ENCODE data around the gene SF1. TPM values are rescaled to one million over a fixed set of nuclear protein-coding genes. Genes with fewer than 3 reads are reported as not detected.

SF1 gene
- total RNA-seq, 1 experiment from 2014 or later = 83.7 TPM

GRCh38 chr11:64784813-64785581 is 6.7 kb upstream of the SF1 start:
- DNase-seq (ENCODE audit: low read depth) = no peak

GRCh38 chr11:64778223-64778472 is 194 bp downstream of the SF1 start:
- no peak for DNase-seq (ENCODE audit: low read depth)

GRCh38 chr11:64777449-64778222 is 706 bp downstream of the SF1 start:
- peak; percentile 73 for DNase-seq (ENCODE audit: low read depth)

- DNase-seq (ENCODE audit: low read depth) = no peak
Observed at GRCh38 chr11:64776875-64777274, 1.5 kb downstream of the SF1 start.

GRCh38 chr11:64776425-64776824 is 1.9 kb downstream of the SF1 start:
- DNase-seq (ENCODE audit: low read depth) = no peak

GRCh38 chr11:64774144-64774543 is 4.2 kb downstream of the SF1 start:
- no peak for DNase-seq (ENCODE audit: low read depth)

- no peak for DNase-seq (ENCODE audit: low read depth)
Observed at GRCh38 chr11:64772303-64773018, 5.9 kb downstream of the SF1 start.

- no peak for DNase-seq (ENCODE audit: low read depth)
Observed at GRCh38 chr11:64771861-64772260, 6.5 kb downstream of the SF1 start.

GRCh38 chr11:64770120-64770519 is 8.2 kb downstream of the SF1 start:
- DNase-seq (ENCODE audit: low read depth) = no peak

GRCh38 chr11:64769283-64769682 is 9.1 kb downstream of the SF1 start:
- DNase-seq (ENCODE audit: low read depth) = no peak

GRCh38 chr11:64768300-64768694 is 10.0 kb downstream of the SF1 start:
- no peak for DNase-seq (ENCODE audit: low read depth)

- DNase-seq (ENCODE audit: low read depth) = peak; percentile 48
Observed at GRCh38 chr11:64767344-64768299, 10.7 kb downstream of the SF1 start.

GRCh38 chr11:64766881-64767280 is 11.5 kb downstream of the SF1 start:
- no peak for DNase-seq (ENCODE audit: low read depth)

- DNase-seq (ENCODE audit: low read depth) = no peak
Observed at GRCh38 chr11:64765851-64766665, 12.3 kb downstream of the SF1 start.

- no peak for DNase-seq (ENCODE audit: low read depth)
Observed at GRCh38 chr11:64765291-64765850, 13.0 kb downstream of the SF1 start.

GRCh38 chr11:64764753-64765152 is 13.6 kb downstream of the SF1 start:
- no peak for DNase-seq (ENCODE audit: low read depth)

- DNase-seq (ENCODE audit: low read depth) = peak; percentile 22
Observed at GRCh38 chr11:64764040-64764611, 14.2 kb downstream of the SF1 start.

- DNase-seq (ENCODE audit: low read depth) = no peak
Observed at GRCh38 chr11:64763526-64764039, 14.8 kb downstream of the SF1 start.

GRCh38 chr11:64762674-64763525 is 15.4 kb downstream of the SF1 start:
- peak; percentile 91 for DNase-seq (ENCODE audit: low read depth)

Data from M059J (cell line).